Esophagus muscularis mucosa (tissue), 4 donors: ENCODE results near the gene SS18L1.

Experiments
- CTCF ChIP-seq, 3 experiments: fragments of 200-600 bp in 2 of 3; fragments of 450-650 bp in 1 of 3; sonication (generic) in 2 of 3; IDR thresholded peaks; one replicate each; pipeline ENCODE4 v1.5.1; 2017 to 2019; ENCODE audit warnings: antibody characterized with exemption in 3 of 3, mild to moderate bottlenecking in 2 of 3, moderate library complexity in 1 of 3
- EP300 ChIP-seq: sonication (generic); formaldehyde crosslinking; IDR thresholded peaks from one replicate; pipeline ENCODE4 v1.6.1; 2017; ENCODE audit warnings: antibody characterized with exemption
- POLR2A ChIP-seq: fragments of 450-650 bp; IDR thresholded peaks from one replicate; pipeline ENCODE4 v1.6.1; 2017; ENCODE audit warnings: antibody characterized with exemption, moderate library complexity, mild to moderate bottlenecking, low read depth

DNA sequence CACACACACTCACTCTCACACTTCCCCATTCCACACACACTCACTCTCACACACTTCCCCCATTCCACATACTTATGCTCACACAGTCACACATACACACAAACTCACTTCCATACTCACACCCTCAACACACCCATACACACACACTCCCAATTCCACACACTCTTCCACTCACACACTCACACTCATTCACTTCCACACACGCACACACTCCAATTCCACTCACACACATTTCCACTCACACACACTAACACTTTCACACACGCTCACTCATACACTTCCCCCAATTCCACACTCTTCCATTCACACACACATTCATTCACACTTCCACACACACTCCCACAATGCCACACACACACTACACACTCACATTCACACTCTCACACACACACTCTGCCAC, 86.7 kb downstream of the SS18L1 start:
- TF ChIP-seq CTCF (IDR thresholded peaks at IDR 0.05) (no peak), POLR2A (no peak), EP300 (no peak)
